ENCODE data around the gene PPP1R17. TPM values are rescaled to one million over a fixed set of nuclear protein-coding genes. Genes with fewer than 3 reads are reported as not detected.

The PPP1R17 gene
- total RNA-seq, 1 donor from 2014 or later = 3.9 TPM

DNA sequence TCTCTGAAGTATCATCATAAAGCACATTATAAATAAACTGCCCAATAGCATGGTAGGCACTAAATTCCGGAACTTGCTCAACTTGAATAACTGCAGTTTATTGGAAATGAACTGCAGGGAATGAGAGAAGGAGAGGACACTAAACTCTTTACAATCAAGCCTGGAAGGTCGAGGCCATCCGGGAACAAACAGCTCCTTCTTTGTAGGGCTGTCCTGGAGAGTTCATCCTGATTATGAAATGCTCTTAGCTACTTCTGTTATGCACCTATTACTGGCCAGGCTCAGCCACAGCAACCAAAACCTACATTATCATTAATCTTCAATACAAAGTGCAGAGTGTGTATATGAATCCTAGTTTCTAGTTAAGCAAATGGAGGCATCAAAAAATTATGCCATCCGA, 64.7 kb downstream of the PPP1R17 start:
- TF ChIP-seq, protein P1, sequence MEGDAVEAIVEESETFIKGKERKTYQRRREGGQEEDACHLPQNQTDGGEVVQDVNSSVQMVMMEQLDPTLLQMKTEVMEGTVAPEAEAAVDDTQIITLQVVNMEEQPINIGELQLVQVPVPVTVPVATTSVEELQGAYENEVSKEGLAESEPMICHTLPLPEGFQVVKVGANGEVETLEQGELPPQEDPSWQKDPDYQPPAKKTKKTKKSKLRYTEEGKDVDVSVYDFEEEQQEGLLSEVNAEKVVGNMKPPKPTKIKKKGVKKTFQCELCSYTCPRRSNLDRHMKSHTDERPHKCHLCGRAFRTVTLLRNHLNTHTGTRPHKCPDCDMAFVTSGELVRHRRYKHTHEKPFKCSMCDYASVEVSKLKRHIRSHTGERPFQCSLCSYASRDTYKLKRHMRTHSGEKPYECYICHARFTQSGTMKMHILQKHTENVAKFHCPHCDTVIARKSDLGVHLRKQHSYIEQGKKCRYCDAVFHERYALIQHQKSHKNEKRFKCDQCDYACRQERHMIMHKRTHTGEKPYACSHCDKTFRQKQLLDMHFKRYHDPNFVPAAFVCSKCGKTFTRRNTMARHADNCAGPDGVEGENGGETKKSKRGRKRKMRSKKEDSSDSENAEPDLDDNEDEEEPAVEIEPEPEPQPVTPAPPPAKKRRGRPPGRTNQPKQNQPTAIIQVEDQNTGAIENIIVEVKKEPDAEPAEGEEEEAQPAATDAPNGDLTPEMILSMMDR (conservative IDR thresholded peaks at IDR 0.05) = no peak
- Mint-ChIP-seq H3K9me3 (no peaks in the 10 kb centered on the region), H3K36me3 (no peaks in the 10 kb centered on the region), H3K4me3 (no peak overlapping the region), H3K27ac (no peak overlapping the region), H3K27me3 (peaks cover 22% of the 10 kb centered on the region), H3K4me1 (ENCODE audit: unreplicated experiment) (no peaks in the 10 kb centered on the region)
- no peak for DNase-seq (ENCODE audit: extremely low spot score, unreplicated experiment)

Other genes starting within 250 kb of the PPP1R17 start
- gene ITPRID1, start 173.1 kb upstream of the PPP1R17 start, total RNA-seq (ENCODE audit: low replicate concordance) = 0.07 and 0.14 TPM in 2 replicates